Bone marrow (tissue), 2 donors: Measurements from ENCODE around the gene NOS1AP.

Experiments used
- DNase-seq, 2 donors: peaks; one replicate each; lab custom pipeline; 2025; lab: John Stamatoyannopoulos, UW

Gene NOS1AP

DNA sequence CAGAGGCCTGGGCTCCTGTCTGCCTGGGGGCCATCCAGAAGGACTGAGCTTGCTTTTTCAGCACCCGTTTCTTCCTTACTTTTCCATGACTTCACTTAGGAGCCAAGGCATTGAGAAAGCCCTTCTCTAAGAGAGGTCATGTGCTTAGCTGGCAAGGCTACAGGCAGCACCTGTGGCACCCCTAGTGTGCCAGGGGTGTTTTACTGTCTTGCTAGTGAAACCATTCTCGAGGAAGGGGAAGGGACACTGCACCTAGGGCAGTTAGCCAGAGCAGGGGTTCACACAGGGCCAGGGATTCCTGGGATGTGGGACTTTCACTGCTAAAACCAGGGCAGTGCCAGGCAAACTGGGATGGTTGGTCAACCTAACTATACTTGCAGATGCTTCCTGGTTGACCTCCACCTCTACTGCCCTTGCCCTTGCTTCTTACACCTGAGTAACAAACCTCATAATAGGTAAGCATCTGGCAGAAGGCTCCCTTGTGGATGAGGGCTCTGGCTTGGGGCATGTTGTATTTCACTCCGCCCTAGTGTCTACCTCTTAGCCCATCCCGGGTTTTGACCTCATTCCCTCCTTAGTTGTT is 69.2 kb downstream of the NOS1AP start:
- no peak for DNase-seq

DNA sequence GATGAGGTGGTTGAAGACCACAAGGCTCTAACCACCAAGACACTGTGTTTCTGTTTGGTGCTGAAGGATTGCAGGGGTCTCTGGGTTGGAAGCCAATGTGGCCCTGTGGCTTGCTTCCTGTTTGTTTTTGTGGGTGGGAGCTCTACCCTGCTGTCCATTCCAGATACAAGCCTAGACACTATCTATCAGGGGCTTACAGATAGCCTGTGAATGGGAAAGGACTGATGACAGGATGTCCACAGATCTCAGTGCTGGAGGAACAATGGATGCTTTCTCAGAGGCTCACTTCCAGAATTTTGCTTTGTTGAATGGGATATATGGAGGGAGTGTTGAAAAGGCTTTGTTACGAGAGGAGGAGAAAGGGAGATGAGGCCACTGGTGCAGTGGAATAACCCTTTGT is 69.7 kb downstream of the NOS1AP start:
- no peak for DNase-seq

DNA sequence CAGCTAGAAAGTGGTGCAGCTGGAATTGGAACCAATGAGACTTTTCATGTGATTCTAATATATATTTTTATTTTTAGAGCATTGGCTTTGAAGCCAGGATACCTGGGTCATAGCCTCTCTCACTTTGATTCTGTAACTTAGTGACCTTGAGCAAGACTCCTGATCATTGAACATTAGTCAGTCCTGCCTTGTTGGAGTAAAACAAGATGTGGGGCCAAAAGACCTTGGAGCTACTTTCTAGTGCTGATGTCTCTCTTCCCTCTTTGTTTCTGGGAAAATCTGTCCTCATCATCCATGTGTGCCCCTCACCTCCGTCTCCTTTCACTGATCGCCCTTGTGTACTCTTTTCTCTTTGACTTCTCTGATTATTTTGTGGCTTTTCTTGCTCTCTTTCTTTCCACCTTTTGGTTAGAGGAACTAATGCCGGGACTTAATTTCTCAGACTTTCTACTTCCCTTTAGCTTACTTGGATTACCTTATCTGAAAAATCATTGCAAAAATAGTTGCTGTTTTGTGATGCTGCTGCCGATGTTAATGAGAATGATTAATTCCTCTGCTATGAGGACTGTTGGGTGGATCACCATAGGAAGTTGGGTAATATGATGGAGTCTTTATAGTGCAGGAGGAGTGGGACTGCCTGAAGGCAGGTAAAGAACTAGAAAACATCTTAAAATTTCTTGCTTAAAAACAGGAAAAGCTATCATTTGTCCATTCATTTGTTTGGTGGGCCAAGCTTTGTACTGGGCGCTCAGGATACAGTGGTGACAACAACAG is 72.0 kb downstream of the NOS1AP start:
- no peak for DNase-seq

DNA sequence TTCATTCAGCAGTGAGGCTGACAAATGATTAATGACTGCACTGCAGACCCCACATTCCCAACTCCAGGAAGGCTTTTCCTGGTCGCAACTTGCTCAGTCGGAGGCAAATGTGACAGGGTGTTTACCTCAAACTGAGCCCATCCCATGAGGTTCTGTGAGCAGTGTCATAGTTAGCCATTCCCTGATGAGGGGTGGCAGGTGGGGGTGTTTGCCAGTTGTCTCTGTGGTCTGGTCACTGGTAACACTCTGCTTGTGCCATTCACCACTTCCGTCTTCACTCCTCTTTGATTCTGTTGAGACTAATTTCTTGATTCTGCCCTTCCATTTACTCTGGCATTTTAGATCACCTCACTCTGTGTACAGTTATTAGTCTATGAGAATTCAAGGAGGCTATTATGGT is 73.5 kb downstream of the NOS1AP start:
- no peak for DNase-seq

DNA sequence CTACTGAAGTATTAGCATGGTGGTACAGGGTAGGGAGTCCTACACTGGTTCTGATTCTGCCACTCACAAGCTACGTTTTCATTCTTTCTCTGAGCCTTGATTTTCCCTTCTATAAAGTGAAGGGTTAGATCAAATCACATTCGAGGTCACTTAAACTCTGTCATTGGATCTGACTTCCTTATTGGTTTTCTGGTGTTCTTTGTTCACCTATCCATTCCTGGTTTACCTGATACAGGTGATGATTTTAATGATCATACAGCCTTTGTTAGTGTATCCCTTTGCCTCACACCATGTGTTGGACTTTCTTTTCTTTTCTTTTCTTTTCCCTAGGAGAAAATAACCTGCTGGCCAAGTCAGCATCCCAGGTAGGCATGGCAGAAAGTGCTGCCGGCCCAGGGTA is 74.8 kb downstream of the NOS1AP start:
- DNase-seq = no peak

DNA sequence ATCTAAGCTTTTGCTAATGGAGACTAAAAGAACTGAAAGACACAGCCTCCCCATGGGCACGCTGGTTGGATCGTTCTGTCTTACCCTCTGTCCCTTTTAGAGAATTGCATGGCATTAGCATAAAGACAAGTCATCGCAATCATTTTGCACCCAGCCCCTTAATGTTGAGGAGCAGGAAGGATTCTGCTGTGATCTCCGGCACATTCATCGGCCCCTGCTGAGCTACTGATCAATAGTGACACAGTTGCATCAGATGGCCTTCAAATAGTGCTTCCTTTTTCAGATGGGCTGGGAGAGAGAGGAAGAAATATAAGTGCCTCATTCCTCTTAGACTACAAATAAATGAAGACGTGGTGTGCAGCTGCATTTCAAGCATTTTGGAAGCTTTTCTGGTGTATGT is 75.4 kb downstream of the NOS1AP start:
- no peak for DNase-seq

DNA sequence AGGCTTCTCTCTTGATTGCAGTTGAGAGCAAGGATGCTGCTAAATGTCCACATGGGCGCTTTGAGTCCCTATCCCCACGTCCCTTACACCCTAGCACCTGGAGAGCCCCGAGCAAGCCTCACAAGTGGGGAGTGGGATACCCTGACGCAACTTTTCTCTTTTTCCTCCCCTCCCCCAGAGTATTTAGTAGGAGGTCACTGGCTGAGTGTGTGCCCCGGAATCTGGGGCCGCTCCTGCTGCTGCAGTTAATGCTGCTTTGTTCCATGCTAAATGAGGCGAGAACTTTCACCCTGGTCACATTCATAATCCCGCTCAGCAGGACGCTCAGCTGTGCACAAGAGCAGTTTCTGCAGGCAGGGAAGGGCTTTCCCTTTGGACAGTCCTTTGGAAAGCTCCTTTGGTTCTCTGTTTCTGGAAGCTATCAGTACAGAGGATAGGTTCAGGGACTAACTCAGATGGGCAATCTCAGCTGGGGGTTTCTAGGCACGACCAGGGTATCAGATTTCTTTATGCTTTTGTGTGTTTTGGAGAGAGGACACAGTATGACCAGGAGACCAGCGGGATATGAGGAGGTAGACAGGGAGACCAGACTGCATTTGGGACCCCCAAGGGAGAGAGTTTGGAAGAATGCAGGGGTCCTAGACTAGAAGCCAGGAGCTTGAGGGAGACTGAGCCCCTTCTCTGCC is 75.9 kb downstream of the NOS1AP start:
- no peak for DNase-seq

DNA sequence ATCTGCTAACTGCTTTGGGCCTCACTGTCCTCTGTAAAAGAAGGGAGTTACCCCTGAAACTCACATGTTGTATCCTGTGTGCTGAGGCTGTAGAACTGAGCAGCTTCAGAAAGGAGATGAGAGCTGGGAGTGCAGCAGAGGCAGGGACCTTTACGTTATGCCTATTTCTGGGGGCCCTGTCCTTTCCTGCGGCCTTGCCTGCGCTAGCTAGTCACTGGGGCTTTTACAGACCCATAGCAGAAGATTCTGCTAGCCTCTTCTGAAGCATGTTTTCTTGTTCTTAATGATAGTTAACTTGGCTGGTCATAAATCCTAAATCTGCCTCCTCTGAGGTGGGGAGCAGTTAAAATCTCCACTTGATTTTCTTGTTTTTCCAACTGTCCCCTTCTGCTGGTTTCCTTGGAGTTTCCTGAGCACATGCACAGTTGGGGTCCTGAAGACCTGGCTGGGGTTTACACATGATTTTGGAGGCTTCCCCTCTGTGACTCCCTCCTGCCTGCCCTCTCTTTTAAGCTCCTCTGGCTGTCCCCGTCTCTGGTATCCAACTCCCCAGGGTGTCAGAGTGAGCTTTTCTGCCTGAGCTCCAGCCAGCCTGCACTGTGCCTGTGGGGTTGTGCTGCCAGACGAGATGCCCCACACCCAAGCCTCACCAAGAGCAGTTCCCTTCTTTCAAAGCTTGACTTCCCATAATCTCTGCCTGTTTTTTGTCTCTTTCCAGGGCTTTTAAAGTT is 76.6 kb downstream of the NOS1AP start:
- no peak for DNase-seq

DNA sequence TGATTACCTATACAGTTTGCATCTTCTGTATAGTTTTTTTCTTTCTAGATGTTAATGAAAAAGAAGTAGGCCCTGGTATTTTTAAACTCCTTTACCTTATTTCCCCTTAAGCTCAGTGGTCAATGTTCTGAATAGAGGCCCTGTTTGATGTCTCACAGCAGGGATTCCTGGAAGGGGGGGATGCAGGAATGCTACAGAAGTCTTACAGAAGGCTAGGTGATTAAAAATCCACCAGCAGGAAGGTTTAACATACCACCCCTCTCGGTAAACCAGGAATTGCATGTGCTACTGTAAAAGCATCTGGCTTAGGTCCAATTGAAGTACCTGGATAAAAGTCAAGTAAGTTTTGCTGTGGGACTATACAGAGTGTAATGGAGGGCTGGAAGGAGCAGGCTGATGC is 78.3 kb downstream of the NOS1AP start:
- DNase-seq = no peak

DNA sequence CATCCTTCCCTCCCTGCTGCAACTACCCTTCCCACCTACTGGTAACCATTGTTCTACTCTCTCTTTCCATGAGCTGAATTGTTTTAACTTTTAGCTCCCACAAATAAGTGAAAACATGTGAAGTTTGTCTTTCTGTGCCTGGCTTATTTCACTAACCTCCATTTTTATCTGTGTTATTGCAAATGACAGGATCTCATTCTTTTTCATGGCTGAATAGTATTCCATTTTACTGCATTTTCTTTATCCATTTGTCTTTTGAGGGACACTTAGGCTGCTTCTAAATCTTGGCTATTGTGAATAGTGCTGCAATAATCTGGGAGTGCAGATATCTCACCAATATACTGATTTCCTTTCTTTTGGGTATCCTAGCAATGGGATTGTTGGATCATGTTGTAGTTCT is 80.6 kb downstream of the NOS1AP start:
- no peak for DNase-seq

DNA sequence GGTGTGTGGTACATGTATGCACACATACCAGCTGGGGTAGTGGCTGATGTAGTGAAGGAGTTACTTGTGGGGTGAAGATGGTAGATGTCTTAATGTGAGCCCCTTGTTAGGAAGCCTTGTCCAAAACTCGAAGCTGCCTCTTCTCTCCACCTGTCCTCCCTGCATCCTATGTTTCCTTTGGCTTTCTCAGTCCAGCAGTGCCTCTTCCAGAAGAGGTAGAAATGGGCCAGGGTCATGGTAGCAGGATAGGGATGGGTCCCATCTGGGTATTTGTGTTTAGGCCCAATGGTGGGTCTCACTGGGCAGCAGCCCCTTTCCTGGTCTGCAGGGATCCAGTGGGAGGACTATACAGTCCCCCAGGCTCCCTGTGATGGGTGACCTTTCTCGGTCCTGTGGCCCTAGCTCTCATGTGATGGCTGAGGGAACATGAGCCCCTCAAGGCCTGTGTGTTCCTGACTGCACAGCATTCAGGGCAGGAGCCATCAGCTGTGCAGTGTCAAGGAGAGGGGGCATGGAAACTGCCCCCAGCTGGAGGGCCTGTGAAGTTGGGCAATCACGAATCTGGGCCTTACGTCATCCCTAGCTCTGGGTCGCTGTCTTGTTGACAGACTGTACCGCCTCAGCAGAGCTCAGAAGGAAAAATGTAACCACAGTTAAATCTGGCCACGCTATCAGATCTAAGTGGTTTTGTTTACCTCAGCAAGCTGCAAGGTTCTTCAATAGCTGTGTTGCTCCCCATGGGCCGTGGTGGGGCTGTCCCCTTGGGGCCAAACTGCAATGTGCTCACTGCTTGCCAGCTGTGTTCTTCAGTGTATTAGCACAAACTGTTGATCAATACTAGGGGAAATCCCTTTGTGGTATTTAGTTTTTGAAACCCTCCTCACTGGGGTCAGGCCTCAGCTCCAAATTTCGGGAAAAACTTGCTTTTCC is 82.7 kb downstream of the NOS1AP start:
- DNase-seq = no peak

DNA sequence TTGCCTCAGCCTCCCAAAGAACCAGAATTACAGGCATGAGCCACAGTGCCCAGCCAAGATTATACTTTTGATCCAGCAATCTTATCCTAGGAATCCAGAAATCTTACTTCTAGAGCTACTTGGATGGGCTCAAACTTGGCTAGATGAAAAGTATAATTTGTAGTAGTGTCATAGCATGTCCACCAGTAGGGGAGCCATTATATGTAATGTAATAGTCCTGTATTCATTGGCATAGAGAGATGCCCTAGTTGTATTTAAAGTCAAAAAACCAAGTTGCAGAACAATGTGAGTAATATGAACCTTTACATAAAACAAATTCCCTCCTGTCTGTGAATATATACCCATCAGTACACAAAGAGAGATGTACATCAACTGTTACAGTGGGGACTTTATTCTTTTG is 83.9 kb downstream of the NOS1AP start:
- DNase-seq = no peak

DNA sequence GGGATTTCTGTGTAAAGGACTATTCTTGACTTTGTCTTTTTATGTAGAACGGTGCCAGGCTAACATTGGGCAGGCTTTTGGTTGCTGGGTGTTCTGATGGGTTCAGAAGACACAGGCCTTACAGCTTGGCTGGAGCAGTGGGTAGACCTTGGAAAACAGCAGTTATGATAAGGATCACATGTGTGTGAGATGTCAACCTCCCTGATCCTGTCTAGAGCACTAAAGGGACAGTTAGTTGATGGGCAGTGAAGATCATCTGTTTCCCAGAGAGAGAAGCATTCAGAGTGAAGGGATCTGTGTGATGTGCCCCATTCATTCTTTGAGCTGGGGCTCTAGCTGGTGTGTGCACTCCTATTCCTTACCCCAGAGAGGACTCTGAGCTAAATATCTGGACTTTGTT is 88.0 kb downstream of the NOS1AP start:
- no peak for DNase-seq

DNA sequence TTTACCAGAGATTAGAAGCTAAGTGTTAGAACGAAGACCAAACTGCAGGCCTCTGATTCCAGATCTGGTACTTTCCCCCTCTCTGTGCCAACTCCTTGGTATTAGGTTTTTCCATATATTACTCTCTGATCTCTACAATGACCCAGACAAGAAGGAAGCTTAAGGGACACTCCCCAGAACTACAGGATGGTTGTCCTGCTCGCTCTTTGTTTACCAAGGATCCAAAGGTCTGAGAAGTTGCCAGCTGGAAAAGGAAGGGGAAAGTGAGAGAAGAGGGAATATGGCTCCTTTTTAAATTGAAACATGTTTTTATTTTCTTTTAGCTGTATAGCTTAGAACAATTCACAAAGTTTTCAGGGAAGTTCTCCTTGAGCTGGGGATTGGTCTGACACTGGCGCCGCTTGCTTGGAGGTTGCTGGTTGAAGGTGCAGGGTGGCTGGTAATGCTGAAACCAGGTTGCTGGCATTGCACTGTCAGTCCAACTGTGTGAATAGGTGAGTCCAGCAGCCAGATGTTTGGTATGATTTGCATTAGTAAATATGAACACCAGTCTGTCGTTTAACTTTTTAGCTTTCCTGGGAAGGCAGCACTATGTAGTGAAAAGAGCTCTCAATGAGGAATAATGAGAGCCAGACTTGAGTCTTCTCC is 89.3 kb downstream of the NOS1AP start:
- DNase-seq = no peak

DNA sequence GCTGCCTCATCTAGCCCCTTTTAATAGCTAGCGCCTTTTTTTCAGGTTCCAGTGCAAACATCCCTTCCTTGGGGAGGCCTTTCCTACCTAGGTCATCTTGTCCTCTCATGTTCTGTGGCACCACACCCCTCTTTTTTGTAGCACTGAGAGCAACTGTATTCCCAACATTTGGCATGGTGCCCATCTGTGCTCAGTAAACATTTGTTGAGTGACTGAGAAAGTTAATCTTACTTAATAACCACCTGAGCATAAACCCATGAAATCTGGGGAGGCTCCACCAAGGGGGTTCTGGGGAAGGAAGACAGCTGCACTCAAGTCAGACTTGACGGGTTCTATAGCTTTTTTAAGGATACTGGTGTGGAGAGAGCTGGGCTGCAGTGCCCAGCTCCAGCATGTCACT is 90.0 kb downstream of the NOS1AP start:
- no peak for DNase-seq

DNA sequence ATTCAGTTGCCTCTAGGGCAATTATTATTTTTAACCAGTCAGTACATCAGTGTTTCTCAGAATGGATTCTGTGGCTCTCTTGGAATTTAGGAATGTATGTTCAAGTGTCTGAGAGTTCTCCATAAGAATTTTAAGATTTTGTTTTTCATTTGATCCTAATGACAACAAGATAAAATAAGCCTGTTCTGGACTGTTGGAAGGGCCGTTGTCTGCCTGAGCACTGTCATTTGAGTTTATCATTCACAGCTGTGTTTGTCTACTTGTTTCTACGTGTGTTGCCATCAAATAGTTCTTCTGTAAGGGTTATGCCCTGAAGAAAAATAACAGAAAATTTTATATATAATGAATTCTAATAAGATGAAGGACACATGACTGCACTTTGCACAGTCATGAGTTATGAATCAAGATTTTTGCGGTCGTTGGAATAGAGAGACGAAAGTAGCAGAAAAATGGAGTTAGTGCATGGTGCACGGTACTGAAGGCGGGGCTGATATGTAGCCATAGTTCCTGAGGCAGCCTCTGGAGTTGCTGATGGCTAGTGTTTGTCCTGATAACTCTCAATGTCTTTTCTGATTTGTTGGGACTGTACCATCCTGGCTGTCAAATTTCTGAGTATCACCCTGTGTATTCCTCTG is 92.5 kb downstream of the NOS1AP start:
- no peak for DNase-seq

DNA sequence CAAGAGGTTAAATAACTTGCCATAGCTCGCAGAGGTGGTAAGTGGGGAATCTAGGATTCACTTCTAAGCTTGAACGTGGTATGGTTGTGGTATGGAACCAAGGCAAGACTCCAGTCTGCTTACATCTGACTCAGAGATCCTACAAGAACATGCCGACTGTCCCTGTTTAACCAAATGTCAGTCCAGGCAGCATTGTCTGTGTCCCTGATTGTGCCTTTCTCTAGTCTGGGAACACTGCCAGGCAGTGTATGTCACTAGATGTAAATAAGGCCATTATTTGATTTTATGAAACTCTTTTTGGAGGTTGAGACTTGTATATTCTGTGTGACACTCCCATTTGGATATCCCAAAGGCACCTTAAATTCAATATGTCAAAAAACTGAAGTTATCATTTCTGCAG is 96.0 kb downstream of the NOS1AP start:
- DNase-seq = no peak

DNA sequence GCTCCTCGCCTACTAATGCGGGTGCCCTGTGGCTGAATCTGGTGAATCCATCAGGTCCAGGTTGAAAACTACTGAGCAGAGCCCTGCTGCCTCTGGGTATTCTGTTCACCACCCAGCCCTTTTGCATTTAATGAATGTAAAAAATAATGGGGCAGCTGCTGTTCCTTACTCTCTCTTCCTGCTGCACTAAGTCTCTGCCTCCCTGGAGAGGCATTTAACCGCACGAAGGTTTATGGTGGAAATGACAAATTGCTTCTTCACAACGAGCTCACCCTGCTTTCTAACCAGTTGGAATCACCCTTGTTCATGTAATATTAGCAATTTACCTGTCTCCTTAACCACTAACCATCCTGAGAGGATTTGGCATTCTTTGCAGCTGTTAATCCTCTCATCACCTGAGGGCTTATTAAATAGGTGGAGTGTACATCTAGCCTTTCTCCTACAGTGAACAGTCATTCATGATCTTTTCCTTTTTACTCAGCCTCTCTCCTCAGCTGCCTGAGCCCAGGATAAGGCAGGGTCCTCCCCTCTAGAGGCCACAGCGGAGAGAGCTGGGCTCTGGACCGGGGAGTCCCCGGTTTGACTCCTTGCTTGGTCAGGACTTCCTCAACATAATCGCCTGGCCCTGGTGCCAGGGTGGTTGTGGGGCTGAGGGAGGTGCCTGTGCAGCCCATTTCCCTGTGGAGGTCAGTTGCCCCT is 97.6 kb downstream of the NOS1AP start:
- DNase-seq = no peak

DNA sequence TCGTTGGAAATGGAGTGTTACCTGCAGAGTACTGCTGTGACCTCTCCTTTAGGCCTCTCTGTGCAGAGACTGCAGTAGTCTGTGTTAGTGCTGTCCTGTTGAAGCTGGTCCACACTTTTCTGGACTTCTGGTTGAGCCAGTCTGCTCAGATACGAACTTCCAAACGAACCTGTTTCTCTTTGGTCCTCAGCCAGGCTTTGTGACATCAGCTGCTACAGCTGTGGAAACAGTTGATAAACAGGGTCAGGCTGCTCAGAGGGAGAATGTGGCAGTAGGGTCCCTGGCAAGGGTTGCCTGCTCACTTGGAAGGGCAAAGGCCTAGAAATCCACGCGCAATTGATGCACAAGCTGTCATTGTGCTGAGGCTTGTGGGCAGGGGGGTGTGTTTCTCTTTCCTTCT is 98.8 kb downstream of the NOS1AP start:
- no peak for DNase-seq
